ENCODE measurements around the gene JAKMIP2.

The JAKMIP2 gene

DNA sequence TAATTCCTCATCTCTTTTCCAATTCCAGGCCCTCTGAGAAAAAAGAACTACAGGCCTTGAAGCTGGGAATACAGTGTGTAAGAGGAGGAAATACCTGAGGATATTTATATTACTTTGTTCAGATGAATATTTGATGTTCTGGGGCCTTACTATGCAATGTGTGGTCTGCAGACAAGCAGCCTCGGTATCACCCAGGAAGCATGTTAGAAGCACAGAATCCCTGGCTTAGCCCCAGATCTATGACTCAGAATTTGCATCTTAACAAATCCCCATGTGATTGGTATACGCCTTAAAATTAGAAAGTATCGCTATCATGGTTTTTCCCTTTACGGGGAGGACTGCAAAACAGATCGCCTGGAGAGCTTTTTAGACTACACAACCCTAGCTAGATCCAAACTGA lies 121.0 kb downstream of the JAKMIP2 start:
- H3K4me3 ChIP-seq = no peak overlapping the region
- DNase-seq (ENCODE audit: low spot score) = no peak
- TF ChIP-seq, protein P1, sequence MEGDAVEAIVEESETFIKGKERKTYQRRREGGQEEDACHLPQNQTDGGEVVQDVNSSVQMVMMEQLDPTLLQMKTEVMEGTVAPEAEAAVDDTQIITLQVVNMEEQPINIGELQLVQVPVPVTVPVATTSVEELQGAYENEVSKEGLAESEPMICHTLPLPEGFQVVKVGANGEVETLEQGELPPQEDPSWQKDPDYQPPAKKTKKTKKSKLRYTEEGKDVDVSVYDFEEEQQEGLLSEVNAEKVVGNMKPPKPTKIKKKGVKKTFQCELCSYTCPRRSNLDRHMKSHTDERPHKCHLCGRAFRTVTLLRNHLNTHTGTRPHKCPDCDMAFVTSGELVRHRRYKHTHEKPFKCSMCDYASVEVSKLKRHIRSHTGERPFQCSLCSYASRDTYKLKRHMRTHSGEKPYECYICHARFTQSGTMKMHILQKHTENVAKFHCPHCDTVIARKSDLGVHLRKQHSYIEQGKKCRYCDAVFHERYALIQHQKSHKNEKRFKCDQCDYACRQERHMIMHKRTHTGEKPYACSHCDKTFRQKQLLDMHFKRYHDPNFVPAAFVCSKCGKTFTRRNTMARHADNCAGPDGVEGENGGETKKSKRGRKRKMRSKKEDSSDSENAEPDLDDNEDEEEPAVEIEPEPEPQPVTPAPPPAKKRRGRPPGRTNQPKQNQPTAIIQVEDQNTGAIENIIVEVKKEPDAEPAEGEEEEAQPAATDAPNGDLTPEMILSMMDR (IDR thresholded peaks at IDR 0.05) = no peak
- no peak overlapping the region for H3K27ac ChIP-seq

DNA sequence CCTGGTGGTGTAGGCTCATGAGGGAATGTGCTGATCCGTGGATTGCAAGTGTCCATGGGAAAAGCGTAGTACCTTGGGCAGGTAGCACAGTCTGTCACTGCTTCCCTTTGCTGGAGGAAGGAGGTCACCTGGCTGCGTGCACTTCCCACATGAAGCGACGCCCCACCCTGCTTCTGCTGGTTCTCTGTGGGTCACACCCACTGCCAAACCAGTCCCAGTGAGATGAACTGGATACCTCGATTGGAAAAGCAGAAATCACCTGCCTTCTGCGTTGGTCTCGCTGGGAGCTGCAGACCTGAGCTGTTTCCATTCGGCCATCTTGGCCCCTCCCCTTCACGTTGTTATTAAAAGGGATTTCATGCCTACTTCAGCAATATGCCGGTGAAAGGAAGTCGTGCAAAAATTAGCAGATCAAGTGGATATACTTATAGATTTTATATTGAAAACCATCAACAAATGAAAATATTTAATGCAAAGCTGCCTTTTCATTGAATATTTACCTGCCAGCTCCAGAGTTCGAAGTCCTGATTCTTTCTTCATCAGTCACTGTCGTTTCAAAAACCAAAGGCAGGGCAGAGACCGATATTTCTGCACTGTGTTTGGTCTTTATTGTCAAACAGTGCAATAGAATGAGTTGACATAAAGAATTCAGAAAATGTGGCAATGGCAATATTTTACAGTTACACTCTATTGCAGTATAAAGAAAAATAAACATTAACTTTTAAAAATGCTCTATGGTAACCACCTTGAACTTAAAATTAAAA lies 123.2 kb downstream of the JAKMIP2 start:
- H3K4me3 ChIP-seq = no peak overlapping the region
- TF ChIP-seq, protein P1 (IDR thresholded peaks at IDR 0.05) = no peak
- no peak overlapping the region for H3K27ac ChIP-seq
- DNase-seq (ENCODE audit: low spot score) = no peak

DNA sequence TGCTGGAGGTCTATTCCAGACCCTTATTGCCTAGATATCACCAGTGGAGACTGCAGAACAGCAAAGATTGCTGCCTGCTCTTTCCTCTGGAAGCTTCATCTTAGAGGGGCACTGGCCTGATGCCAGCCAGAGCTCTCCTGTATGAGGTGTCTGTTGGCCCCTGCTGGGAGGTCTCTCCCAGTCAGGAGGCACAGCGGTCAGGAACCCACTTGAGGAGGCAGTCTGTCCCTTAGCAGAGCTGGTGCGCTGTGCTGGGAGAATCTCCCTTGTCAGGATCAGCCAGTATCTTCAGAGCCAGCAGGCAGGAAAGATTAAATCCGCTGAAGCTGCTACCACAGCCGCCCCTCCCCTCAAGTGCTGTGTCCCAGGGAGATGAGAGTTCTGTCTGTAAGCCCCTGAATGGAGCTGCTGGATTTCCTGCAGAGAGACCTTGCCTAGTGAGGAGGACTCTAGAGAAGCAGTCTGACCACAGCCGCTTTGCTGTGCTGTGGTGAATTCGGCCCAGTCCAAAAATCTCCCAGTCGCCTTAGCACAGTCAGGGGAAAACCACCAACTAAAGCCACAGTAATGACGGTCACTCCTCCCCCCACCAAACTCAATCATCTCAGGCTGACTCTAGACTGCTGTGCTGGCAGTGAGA lies 124.1 kb downstream of the JAKMIP2 start:
- no peak for DNase-seq (ENCODE audit: low spot score)
- H3K27ac ChIP-seq = no peak overlapping the region
- TF ChIP-seq, protein P1 (IDR thresholded peaks at IDR 0.05) = no peak
- H3K4me3 ChIP-seq = no peak overlapping the region

- Histone ChIP-seq H3K4me3 (no peak overlapping the region), H3K27ac (no peak overlapping the region)
- no peak for DNase-seq (ENCODE audit: low spot score)
- TF ChIP-seq, protein P1 (IDR thresholded peaks at IDR 0.05) = no peak
Observed at GRCh38 chr5:147648597-147648996, 133.9 kb downstream of the JAKMIP2 start.

DNA sequence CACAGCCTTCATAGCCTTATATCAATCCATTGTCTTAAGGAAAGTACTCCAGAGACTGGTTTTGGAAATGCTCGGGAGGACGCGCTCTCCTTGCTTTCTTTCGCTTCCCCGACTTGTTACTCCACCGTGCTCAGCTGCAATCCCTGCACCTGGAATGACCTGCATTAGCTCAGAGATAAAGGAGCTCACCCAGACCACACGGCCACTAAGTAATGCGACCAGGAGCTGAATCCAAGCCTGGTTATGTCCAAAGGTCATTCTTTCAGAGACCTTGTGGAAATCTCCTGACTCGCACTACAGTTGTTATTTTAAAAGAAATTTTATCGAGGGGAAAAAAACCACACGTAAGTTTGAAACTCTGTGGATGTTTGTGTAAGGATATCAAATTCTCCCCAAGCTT lies 137.3 kb downstream of the JAKMIP2 start:
- no peak overlapping the region for H3K27ac ChIP-seq
- no peak for DNase-seq (ENCODE audit: low spot score)
- H3K4me3 ChIP-seq = no peak overlapping the region
- TF ChIP-seq, protein P1 (IDR thresholded peaks at IDR 0.05) = no peak

- DNase-seq (ENCODE audit: low spot score) = no peak
- TF ChIP-seq, protein P1 (IDR thresholded peaks at IDR 0.05) = no peak
- Histone ChIP-seq H3K4me3 (no peak overlapping the region), H3K27ac (no peak overlapping the region)
Observed at GRCh38 chr5:147644460-147644859, 138.1 kb downstream of the JAKMIP2 start.

- Histone ChIP-seq H3K27ac (no peak overlapping the region), H3K4me3 (no peak overlapping the region)
- no peak for DNase-seq (ENCODE audit: low spot score)
- TF ChIP-seq, protein P1 (IDR thresholded peaks at IDR 0.05) = no peak
Observed at GRCh38 chr5:147643142-147643541, 139.4 kb downstream of the JAKMIP2 start.
